GM12874 (cell line): ENCODE data around the gene LGALS14.

ENCODE experiments used
- CTCF ChIP-seq: IDR thresholded peaks from 2 replicates; pipeline ENCODE4 v1.5.1; 2011; ENCODE audit warnings: low read depth, mild to moderate bottlenecking, control low read depth, low read length, moderate library complexity; ENCODE audit not compliant: insufficient read depth

The LGALS14 gene

GRCh38 chr19:39738814-39739213 is 34.5 kb downstream of the LGALS14 start:
- TF ChIP-seq CTCF, result no peak

- no peak for TF ChIP-seq CTCF
These were observed 36.1 kb downstream of the LGALS14 start for GRCh38 chr19:39740395-39740794.

- no peak for TF ChIP-seq CTCF
These were observed 41.4 kb downstream of the LGALS14 start for GRCh38 chr19:39745643-39746042.

GRCh38 chr19:39746836-39747529 is 42.7 kb downstream of the LGALS14 start:
- no peak for TF ChIP-seq CTCF

- no peak for TF ChIP-seq CTCF
These were observed 45.7 kb downstream of the LGALS14 start for GRCh38 chr19:39749981-39750380.

- TF ChIP-seq CTCF, result no peak
These were observed 48.1 kb downstream of the LGALS14 start for GRCh38 chr19:39752390-39752789.

- no peak for TF ChIP-seq CTCF
These were observed 48.5 kb downstream of the LGALS14 start for GRCh38 chr19:39752795-39753194.
